ENCODE measurements around the gene MS4A4E.

The MS4A4E gene

GRCh38 chr11:60265373-60266214 lies 22.7 kb upstream of the MS4A4E start:
- peak; percentile 49 for TF ChIP-seq CTCF (IDR thresholded peaks at IDR 0.05; ENCODE audit: low read depth, low read length)
- DNase-seq (ENCODE audit: extremely low read depth, low read depth), result no peak

GRCh38 chr11:60264644-60265043 lies 21.7 kb upstream of the MS4A4E start:
- DNase-seq (ENCODE audit: extremely low read depth, low read depth), result no peak
- no peak for TF ChIP-seq CTCF (IDR thresholded peaks at IDR 0.05; ENCODE audit: low read depth, low read length)

GRCh38 chr11:60263402-60263801 lies 20.5 kb upstream of the MS4A4E start:
- DNase-seq (ENCODE audit: extremely low read depth, low read depth), result no peak
- no peak for TF ChIP-seq CTCF (IDR thresholded peaks at IDR 0.05; ENCODE audit: low read depth, low read length)

- no peak for DNase-seq (ENCODE audit: extremely low read depth, low read depth)
- TF ChIP-seq CTCF (IDR thresholded peaks at IDR 0.05; ENCODE audit: low read depth, low read length), result no peak
These were observed 18.1 kb upstream of the MS4A4E start for GRCh38 chr11:60261014-60261413.

GRCh38 chr11:60257956-60258722 lies 15.2 kb upstream of the MS4A4E start:
- TF ChIP-seq CTCF (IDR thresholded peaks at IDR 0.05; ENCODE audit: low read depth, low read length), result no peak
- no peak for DNase-seq (ENCODE audit: extremely low read depth, low read depth)

- no peak for TF ChIP-seq CTCF (IDR thresholded peaks at IDR 0.05; ENCODE audit: low read depth, low read length)
- DNase-seq (ENCODE audit: extremely low read depth, low read depth), result no peak
These were observed 9.5 kb upstream of the MS4A4E start for GRCh38 chr11:60252213-60253108.
